Measurements from ENCODE around the gene RFC4.

DNA sequence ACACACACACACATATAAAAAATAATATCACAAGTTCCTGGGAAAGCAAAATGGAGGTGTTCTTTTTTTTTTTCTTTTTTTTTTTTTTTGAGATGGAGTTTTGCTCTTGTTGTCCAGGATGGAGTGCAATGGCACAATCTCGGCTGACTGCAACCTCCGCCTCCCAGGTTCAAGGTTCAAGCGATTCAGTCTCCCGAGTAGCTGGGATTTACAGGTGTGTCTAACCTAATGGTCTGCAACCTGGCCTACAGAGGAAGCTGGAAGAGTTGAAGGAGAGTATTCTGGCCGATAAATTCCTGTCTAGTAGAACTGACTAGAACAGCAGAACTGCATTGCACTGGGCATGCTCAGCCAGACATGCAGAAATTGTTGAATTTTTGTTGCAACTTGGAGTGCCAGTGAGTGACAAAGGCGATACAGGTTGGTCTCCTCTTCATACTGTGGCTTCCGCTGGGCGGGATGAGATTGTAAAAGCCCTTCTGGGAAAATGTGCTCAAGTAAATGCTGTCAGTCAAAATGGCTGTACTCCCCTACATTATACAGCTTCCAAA is 45.3 kb downstream of the RFC4 start:
- TF ChIP-seq, protein P1, sequence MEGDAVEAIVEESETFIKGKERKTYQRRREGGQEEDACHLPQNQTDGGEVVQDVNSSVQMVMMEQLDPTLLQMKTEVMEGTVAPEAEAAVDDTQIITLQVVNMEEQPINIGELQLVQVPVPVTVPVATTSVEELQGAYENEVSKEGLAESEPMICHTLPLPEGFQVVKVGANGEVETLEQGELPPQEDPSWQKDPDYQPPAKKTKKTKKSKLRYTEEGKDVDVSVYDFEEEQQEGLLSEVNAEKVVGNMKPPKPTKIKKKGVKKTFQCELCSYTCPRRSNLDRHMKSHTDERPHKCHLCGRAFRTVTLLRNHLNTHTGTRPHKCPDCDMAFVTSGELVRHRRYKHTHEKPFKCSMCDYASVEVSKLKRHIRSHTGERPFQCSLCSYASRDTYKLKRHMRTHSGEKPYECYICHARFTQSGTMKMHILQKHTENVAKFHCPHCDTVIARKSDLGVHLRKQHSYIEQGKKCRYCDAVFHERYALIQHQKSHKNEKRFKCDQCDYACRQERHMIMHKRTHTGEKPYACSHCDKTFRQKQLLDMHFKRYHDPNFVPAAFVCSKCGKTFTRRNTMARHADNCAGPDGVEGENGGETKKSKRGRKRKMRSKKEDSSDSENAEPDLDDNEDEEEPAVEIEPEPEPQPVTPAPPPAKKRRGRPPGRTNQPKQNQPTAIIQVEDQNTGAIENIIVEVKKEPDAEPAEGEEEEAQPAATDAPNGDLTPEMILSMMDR (IDR thresholded peaks at IDR 0.05; ENCODE audit: poor library complexity) = no peak
- TF ChIP-seq EZH2phosphoT487 (IDR thresholded peaks at IDR 0.05; ENCODE audit: low read depth, severe bottlenecking, unreplicated experiment) (no peak), EZH2 (IDR thresholded peaks at IDR 0.05; ENCODE audit: borderline replicate concordance) (no peak)
